Esophagus muscularis mucosa (tissue), 3 donors: ENCODE data around the gene GPX2.

Experiments used
- POLR2AphosphoS5 ChIP-seq, 2 donors: sonication (generic); formaldehyde crosslinking; IDR thresholded peaks; one replicate each; pipeline ENCODE4 v1.6.1; 2017; ENCODE audit warnings: antibody characterized with exemption in 2 of 2
- TF ChIP-seq, protein P1 (sequence below), 3 experiments: fragments of 200-600 bp in 2 of 3; fragments of 450-650 bp in 1 of 3; sonication (generic) in 2 of 3; IDR thresholded peaks; one replicate each; pipeline ENCODE4 v1.5.1; 2017 to 2019; ENCODE audit warnings: antibody characterized with exemption in 3 of 3, mild to moderate bottlenecking in 2 of 3, moderate library complexity in 1 of 3

DNA sequence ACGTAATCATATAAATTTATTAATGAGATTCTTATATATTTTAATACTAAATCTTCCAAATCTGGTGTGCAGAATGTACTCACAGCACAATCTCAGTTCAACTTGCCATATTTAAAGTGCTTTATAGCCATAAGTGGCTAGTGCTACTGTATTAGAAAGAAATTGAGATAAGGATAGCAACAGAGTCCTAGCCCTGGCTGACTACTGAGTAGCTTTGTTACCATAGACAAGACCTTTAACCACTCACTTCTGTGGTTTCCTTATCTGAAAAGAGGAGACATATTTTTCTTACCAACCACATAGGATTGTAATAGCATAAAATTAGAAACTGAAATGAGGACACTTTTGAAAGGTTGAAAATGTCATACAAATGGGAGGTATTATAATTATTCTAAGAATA lies 30.3 kb downstream of the GPX2 start:
- TF ChIP-seq, protein P1, sequence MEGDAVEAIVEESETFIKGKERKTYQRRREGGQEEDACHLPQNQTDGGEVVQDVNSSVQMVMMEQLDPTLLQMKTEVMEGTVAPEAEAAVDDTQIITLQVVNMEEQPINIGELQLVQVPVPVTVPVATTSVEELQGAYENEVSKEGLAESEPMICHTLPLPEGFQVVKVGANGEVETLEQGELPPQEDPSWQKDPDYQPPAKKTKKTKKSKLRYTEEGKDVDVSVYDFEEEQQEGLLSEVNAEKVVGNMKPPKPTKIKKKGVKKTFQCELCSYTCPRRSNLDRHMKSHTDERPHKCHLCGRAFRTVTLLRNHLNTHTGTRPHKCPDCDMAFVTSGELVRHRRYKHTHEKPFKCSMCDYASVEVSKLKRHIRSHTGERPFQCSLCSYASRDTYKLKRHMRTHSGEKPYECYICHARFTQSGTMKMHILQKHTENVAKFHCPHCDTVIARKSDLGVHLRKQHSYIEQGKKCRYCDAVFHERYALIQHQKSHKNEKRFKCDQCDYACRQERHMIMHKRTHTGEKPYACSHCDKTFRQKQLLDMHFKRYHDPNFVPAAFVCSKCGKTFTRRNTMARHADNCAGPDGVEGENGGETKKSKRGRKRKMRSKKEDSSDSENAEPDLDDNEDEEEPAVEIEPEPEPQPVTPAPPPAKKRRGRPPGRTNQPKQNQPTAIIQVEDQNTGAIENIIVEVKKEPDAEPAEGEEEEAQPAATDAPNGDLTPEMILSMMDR (IDR thresholded peaks at IDR 0.05) = no peak
- TF ChIP-seq POLR2AphosphoS5 (IDR thresholded peaks at IDR 0.05) = no peak
